Stimulated activated CD4-positive, alpha-beta T cell treated with anti-CD3 and anti-CD28 coated beads, Interleukin-15, amount 100 ng/mL, for 48 hours (primary cell): ENCODE data around the gene SYNPO2.
"Not testable (repeated sequence)": the region's sequence is repeated elsewhere in the genome, so short reads cannot be mapped to it uniquely, and the experiment has no call there.

Experiments used
- DNase-seq, 2 donors: peaks; one replicate each; pipeline ENCODE4 v3.0.0-alpha.2; 2020; ENCODE audit warnings: low read depth in 2 of 2

Gene SYNPO2

GRCh38 chr4:118888666-118889311, at the start of gene SYNPO2:
Gene SYNPO2, plus strand, starts transcription at chr4:118888854. Its CDS starts 183 bp downstream, at chr4:118889037.
- DNase-seq: peak; percentile 8 to 16

GRCh38 chr4:118839221-118839927, 49.3 kb upstream of the SYNPO2 start:
- DNase-seq: no peak

DNA sequence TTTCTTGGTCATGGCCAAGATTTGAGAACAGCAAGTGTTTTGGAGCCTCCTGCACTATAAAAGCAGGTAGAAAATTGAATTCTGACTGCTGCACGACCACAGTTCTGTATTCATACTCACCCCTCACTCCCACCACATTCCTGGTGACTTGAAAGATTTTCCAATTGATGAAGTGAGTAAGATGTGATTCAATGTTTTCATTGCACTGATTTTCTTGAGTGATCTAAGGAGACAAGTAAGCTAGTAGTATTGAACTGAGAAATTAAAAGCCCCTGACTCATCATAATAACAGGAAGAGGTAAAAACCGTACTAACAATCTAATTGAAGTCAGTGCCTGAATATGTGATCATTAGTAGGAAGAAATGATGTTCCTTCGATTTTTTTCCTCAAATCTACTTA, 46.6 kb upstream of the SYNPO2 start:
- DNase-seq: no peak

- DNase-seq: no peak
Measured at GRCh38 chr4:118843237-118843636, 45.4 kb upstream of the SYNPO2 start.

GRCh38 chr4:118845552-118846050, 43.1 kb upstream of the SYNPO2 start:
- no peak for DNase-seq

DNA sequence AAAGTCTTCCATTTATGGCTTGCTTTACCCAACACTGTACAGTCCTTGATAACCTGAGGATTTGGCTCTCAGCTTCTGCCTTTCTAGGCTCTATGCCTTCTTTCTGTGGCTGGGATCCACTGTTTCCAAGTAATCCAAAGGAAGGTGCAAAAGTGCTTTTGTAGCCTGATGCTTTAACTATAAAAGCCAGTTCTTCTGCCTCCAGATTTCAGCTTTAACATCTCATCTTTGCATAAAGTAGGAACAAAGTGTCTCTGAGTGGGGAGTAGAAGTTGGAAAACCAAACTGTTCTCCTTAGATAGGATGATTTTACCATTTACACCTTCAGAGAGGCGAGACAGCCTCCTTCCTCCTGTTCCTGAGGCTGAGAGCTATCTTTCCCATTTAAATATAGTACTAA, 41.7 kb upstream of the SYNPO2 start:
- DNase-seq: no peak

DNA sequence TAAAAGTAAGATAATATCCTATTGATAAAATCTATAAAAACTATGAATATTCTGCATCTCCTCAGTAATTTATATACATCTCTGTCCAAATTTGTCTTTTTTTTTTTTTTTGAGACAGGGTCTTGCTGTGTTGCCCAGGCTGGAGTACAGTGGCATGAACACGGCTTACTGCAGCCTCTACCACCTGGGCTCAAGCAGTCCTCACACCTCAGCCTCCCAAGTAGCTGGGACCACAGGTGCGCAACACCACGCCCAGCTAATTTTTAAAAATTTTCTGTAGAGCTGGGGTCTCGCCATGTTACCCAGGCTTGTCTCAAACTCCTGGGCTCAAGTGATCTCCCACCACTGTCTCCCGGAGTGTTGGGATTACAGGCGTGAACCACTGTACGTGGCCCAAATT, 40.4 kb upstream of the SYNPO2 start:
- DNase-seq: no peak

- no peak for DNase-seq
Measured at GRCh38 chr4:118848901-118849300, 39.8 kb upstream of the SYNPO2 start.

- DNase-seq: no peak
Measured at GRCh38 chr4:118849867-118850487, 38.7 kb upstream of the SYNPO2 start.

DNA sequence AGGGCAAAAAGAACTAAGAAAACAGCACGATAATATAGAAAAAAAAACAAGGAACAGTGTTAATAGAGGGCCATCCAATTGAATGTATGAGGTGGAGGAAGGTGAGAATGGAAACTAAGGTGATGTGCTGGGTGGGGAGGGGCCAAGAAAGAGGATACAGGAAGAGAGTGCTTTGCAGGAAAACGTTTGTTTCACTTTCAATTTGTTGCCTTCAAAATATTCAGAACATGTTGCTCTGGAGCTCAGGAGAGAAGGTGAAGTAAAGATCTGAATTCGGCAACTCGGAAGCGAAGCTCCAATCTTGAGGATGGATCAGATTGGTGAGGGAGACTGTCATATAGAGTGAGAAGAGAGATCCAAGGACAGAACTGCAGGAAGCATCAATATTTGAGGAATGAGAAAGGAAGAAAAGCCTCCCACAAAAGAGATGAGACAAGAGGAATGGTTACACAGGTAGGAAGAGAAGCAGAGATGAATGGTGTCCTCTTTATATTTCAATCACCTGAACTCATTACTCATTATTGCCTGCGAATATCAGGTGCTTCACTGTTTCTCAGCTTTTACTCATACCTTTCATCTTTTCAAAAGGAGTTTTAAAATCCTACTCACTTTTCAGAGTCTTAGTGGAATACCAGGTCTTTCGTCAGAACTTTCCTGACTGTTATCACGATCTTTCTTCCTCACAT, 38.0 kb upstream of the SYNPO2 start:
- DNase-seq: no peak

DNA sequence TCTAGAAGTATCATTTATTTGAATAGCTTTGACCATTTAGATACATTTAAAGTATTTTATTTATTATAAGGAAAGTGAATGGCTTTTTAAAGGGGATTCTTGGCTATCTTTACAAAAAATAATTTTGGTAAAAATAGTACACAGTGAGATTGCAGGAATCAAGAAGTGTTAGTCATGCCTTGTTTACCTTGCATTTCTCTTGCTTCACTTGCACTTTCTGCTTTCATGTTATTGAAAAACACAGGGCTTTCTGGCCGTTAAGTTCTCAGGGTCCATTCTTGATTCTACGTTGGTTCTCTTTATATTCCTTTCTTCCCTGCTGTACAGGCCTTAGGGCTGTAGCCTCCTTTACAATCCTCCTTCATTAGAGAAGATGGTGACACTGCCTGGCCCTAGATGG, 30.9 kb upstream of the SYNPO2 start:
- no peak for DNase-seq

GRCh38 chr4:118858779-118859178, 29.9 kb upstream of the SYNPO2 start:
- DNase-seq: no peak

DNA sequence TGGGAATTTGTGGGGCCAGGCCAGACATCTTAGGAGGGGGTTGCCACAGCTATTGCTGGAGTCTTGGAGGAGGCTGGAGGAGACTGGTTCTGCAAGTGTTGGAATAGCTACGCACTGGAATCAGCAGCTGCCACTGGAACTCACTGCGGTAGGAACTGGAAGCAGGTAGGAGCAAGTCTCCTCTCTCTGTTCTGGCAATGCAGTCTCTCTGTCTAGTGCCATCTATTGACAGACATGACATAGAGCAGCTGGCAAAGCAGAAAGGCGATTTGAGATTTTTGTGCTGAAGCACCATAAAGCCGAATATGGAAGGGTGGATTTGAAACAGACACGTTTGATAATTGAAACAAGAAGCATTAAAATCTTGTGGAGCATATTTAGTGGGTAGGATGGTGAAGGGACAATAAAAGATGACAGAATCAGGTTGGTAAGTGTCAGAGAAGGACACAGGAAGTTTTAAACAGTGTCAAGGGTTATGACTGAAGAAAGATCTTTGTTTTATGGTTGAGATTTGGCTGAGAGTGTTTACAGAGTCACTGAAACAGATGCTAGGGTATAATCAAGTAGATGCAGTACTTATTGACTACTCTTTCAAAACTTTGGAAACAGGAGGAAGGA, 23.5 kb upstream of the SYNPO2 start:
- DNase-seq: no peak

- no peak for DNase-seq
Measured at GRCh38 chr4:118866442-118866841, 22.2 kb upstream of the SYNPO2 start.

- no peak for DNase-seq
Measured at GRCh38 chr4:118867311-118868067, 21.2 kb upstream of the SYNPO2 start.

- DNase-seq: no peak
Measured at GRCh38 chr4:118869808-118870342, 18.8 kb upstream of the SYNPO2 start.

- no peak for DNase-seq
Measured at GRCh38 chr4:118872181-118872580, 16.5 kb upstream of the SYNPO2 start.

- no peak for DNase-seq
Measured at GRCh38 chr4:118877797-118878196, 10.9 kb upstream of the SYNPO2 start.

DNA sequence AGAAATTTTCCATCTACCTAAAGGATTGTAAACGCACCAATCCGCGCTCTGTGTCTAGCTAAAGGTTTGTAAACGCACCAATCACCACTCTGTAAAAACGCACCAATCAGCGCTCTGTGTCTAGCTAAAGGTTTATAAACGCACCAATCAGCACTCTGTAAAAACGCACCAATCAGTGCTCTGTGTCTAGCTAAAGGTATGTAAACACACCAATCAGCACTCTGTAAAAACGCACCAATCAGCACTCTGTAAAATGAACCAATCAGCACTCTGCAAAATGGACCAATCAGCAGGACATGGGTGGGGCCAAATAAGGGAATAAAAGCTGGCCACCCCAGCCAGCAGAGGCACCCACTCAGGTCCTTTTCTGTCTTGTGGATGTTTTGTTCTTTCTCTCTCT, 10.1 kb upstream of the SYNPO2 start:
- DNase-seq: not testable (repeated sequence)

DNA sequence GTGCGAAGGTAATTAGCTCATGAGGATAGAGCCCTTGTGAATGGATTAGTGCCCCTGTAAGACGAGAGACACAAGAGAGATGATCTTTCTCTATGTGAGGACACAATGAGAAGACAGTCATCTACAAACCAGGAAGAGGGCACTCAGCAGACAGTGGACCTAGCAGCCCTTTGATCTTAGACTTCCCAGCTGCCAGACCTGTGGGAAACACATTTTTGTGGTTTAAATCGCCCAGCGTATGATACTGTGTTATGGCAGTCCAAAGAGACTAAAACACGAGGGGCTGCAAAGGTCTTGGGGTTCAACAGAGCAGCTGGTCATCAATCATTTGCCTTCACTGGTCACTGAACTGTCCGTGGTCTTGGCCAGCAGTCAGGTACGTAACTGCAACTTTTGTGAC, 9.2 kb upstream of the SYNPO2 start:
- no peak for DNase-seq
